HG03159 (cell line): ENCODE results near the gene HSPA12A.

Source experiments
- ATAC-seq: cut with Tn5 transposase; IDR thresholded peaks from one replicate; pipeline ENCODE4 v1.9.1; 2021; ENCODE audit warnings: mild to moderate bottlenecking, moderate library complexity; ENCODE audit not compliant: unreplicated experiment

HSPA12A gene

DNA sequence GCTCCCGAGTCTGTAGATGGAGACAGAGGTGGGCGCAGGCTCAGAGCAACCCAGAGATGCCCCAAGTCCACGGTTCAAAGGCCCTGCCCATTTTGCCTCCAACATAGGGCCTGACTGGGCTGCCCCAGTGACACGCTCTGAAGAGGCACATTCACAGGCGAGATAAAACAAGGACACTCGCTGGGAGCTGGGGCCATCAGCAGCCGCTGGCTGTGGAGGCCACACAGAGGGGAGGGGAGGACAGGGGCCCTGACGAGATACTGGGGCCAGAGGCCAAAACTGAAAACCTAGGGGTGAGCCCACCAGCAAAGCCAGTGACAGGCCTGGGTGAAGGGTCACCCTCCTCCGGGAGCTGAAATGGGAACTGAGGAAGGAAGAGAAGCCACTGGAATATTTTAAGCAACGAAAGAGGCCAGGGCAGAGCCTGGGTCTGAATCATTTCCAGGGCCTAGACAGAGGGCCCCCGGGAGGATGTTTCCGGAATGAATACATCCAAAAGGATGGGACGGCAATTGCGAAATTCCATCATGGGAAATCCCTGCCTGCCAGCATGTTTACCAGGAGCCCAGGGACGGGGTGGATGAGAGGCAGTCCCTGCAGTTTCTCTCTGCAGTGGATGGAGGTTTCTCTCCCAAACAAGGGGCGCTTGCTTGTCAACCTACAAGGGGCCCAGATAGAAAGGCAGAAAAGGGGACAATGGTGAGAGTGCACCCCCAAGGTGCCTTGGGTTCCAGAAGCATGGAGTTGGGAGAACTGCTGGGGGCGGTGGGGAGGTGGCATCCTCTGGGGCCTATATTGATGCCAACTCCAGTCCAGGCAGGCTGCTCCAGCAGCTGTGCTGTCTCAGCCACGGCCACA is 29.0 kb upstream of the HSPA12A start:
- no peak for ATAC-seq

DNA sequence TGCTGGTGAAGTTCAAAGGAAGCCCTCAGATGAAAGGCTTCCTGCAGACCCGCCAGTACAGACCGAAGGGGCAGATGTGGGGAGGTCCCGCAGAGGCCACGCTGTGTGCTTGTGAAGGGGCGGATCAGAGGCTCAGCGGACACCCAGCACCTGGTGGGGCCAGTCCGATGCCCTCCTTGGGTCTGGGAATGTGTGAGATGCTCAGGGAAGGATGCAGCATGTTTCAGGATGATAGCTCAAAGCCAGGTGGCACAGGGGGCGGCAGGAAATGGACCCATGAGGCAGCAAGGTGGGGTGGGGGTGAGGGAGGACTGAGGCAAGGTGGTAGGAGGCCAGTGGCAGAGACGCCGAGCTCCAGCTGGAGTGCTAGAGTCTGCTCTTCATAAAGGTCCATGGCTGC is 27.9 kb upstream of the HSPA12A start:
- ATAC-seq = no peak

DNA sequence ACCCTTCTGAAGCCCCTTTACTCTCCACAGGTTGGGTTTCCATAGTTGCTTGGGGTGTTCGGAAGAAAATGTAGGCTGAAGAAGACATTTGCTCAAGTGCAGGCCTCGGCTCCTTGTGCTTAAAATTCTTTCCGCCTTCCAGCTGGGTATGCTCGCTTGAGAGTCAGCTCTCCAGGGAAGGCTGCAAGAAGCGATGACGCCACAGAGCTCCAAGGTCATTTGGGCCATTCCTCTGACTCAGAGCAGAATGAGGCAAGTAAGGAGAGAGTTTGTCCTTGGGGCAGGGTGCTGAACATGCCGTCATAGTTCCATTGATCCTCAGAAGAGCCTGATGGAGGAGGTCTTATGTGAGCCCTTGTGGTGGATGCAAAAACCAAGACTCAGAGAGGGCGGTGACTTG is 27.4 kb upstream of the HSPA12A start:
- no peak for ATAC-seq

DNA sequence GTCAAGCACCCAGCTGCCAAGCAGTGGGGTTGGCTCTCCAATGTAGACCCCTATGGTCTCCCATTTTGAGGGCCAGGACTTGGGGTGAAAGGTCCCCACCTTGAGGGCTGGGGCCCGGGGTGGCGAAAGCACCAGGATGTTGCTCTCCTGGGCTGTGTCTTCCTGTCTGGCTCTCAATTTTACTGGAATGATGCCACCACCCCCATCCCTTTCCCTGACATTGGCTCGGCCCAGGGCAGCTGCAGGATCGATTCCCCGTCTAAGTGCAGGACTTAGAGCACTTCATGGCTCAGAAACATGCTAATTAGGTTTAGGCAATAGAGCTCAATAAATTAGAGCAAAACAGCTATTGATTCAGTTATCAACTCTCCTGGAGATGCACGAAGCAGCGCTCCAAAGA is 27.0 kb upstream of the HSPA12A start:
- ATAC-seq = no peak

DNA sequence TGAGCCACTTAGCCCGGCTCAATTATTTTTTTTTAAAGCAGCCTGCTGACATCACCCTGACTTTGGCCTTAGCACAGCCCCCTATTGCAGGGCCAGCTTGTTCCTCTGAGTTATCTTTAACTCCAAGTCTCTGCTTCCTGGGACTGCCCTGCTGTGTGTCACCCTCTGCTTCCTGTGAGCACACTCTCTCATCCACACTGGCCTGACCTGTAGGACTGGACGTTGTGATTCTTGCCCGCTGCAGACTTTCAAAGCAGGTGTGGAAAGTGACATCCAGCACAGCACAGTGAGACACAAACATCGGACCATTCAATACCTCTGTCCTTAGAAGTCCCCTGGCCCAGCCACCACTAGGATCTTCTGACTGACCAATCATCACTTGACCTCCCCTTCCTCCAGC is 26.4 kb upstream of the HSPA12A start:
- ATAC-seq = no peak

DNA sequence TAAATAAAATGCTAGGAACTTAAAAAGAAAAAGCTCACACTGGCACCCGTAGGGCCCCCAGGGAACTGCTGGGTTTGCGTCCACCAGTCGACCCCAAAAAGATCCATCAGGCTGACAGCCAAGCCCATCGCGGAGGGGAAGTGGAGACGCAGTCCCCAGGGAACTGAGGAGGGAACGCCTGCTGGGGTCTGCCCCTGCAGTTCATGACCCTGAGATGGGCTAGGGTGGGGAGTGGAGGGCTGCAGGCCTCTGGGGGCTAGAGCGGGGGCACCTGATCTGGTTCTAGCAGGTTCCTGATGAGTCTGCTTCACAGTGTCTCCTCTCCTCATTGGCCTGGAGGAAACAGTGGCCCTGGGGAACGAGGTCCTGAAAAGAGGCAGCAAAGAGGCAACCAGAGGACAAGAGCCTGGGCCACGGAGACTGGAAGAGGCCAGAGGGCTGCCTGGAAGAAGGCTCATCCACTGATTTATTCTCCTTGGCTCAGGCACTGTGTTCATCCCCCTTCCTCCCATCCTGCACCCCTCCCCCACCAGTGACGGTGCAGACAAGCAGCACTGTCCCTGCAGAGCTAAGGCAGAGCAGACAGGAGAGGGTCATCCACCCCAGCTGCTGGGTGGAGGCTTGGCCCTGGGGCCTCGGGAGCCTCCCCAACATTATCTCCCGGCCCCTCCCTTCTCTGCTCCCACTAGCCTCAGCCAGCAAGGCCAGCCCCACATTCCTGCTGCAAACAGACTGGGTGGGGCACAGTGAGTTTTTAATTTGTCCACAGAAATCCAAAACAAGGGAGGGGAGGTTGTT is 24.7 kb upstream of the HSPA12A start:
- no peak for ATAC-seq

DNA sequence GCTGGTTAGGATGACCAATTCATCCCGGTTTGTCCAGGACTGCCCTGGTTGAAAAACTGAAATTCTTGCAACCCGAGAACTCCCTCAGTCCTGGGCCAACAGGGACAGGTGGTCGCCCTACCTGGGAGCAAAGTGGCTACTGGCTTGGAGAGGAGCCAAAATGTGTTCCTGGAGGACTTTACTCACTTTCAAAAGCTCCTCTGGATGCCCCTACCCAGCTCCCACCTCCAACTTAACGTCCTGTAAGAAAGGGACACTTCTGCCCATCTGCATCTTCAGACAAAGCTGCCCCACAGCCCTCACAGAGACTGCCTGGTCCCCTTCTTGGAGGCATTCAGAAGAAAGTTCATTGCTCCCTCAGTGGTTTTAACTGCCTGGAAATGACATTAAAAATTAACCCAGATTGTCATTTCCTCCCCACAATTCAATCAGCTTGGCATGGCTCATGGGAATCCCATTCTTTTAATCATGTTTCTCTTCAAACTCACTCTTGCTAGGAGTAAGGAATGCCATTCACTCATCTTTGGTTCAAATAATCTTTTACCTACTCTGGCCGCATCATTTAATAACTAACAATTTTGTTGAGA is 24.0 kb upstream of the HSPA12A start:
- ATAC-seq = no peak

DNA sequence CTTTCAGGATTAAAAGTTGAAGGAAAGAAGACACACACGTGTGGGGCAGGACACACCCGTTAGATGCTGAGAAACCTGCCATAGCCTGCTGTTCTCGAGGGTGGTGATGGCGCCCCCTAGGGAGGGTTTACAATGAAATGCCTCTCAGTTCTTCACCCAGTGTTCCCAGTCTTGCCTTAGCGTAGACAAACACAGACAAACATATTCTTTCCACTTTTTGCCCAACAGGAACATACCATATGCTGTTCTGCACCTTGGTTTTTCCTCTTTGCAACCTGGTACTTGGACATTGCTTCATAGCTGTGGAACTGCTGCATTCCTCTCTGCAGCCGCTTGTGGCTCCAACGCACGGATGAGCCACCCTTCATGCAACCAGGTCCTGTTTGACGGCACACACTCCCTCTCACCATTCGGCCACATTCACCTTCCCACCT is 23.3 kb upstream of the HSPA12A start:
- ATAC-seq = no peak

DNA sequence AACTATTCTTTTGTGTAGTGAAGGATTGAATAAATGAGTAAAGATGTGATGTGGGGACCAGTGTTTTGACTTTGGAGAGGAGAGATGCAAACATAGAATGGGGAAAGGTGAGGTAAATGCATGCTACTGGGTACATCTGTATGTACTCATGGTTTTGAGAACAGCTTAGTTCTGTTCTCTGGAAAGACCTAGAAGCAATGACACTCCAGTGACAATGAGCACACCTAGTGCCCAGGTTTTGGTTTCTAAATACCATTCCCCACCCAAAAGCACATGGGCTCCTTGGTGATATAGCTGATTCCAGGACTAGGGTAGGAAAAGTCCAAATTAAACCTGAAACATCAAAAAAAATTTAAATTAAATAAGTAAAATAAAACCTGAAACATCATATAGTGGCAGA is 22.6 kb upstream of the HSPA12A start:
- ATAC-seq = no peak

DNA sequence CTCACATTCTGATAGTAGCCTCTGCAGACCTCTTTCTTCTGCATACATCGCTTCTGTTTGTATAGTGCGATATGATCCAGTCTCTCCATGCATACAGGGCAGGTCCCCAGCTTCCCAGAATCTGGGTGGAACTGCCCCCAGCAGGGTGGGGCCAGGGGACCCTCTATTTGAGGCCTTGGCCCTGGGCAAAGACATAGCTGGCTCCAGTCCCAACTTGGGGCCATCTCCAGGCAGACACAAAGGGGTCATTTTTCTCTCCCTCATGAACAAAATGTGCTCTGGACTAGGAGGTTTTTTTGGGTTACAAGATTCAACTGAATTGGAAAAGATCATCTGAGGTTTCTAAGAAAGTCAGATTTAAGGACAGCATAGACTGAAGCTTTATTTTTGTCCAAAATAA is 21.1 kb upstream of the HSPA12A start:
- no peak for ATAC-seq

DNA sequence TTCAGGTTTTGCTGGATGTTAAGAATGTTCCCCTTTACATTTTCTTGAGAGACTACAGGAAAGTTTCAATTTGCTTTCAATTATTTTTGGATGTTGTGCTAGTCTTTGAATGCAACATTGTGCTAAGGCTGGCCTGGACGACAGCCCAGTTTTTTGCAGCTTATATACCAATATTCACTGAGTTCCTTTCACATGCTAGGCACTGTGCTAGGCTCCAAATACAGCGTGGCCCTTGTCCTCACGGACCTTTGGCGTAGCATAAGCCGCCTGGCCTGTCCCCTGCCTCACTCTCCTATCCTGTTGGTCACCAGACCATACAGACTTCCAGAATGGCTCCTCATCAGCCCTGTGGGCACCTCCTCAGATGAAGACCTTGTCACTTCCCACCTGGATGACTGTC is 19.5 kb upstream of the HSPA12A start:
- no peak for ATAC-seq

DNA sequence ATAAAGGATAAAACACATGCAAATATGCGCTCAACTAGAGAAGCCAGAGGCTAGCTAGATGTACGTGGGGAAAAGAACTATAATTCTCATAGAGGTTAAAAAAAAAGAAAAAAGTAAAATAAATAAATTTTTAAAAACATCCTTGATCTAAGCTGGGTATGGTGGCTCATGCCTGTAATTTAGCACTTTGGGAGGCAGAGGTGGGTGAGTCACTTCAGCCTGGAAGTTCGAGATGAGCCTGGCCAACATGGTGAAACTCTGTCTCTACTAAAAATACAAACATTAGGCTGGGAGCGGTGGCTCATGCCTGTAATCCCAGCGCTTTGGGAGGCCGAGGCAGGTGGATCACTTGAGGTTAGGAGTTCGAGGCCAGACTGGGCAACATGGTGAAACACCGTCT is 18.6 kb upstream of the HSPA12A start:
- ATAC-seq = no peak

DNA sequence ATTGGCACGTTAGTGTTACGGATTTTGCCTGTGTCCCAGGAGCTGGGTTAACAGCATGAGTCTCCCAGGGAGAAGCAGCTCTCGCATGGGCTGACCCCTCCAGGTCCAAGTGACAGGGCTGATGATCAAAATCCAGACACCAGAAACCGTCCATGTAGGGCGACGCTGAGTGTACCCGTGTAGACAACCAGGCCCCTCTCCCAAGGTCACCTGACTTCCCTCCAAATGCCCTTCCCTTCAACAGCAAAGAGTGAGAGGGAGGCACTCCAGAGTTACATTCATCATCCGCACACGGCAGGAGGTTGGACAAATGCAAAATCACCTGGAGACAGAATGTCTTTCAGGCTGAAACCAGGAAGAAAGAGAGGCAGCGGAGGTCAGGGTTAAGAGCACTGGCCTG is 14.9 kb upstream of the HSPA12A start:
- no peak for ATAC-seq

DNA sequence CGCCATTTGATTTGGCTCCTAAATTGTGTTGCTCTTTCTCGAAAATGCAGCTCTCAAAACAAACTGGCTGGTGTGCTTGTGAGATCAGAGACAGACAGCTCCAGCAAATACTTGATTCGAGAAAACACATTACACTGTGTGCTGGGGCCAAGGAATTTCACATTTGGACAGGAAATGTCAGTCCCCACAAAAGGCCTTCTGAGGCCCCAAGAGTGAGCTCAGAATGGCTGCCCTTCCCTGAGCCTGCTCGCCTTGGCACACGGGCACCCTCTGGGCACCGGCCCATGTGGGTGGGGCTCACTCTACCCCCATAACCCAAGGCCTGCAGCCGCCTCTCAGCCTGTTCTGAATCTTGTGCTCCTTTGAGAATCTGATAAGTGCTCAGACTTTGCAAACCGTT is 13.9 kb upstream of the HSPA12A start:
- ATAC-seq = no peak

DNA sequence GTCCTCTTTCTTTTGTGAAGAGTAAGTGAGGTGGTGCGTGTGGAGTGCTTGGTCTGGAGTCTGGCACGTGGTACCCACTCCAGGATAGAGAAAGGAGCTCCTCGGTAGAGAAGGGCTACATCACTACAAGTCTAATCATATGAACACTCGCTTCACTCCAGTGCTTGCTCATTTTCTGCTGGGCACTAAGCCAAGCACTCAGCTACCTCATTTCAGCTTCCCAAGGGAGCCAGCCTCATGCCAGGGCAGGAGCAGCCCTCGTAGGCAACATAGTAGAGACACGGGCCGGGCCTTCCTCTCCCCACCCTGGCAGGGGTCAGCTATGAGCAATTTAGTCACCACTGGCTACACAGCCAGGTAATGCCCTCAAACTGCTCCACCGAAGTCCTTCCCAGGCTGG is 11.4 kb upstream of the HSPA12A start:
- ATAC-seq = no peak

DNA sequence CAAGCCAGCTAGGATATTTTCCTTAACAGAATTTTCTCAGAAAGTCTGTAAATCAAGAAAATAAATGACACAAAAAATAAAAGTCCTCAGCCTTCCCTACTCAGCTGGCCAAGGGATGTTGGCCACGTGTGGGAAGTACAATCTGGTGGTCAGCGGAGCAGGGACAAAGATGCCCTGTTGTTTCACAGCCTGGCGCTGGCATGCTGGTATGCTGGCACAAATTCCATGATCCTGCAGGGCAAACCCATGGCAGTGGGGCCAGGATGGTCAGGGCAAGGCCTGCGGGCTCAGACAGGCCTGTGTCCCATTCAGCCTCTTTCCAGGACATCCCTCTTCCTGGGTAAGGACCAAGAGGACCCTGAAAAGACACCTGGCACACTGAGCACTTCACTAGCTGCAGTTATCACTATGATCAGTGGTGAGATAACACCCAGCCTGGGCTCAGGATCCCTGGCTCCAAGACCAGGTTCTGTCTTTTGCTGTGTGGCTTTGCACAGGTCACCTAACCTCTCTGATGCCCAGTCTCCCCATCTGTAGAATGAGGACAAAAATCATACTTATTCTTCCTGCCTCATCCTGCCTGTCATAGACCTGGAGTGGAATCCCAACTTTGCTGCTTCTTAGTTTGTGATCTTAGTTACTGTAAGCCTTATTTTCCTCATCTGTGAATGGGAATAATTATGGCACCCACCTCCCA is 10.8 kb upstream of the HSPA12A start:
- no peak for ATAC-seq

DNA sequence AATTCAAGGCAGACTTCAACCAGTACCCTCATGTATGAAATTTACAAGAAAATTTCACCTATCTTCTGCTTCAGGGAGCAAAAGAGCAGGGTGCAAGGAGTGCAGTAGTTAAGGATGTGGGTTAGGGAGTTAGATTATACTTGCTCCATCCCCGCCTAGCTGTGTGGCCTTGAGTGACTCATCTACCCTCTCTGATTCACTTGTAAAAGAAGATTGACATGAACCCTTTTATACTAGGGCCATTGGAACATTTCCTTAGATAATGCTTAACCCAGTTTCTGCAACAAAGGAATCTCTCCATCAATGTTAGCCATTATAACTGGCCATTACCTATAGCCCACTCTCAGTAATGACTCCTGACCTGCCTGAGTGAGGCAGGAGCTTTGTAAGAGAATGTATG is 10.2 kb upstream of the HSPA12A start:
- no peak for ATAC-seq

DNA sequence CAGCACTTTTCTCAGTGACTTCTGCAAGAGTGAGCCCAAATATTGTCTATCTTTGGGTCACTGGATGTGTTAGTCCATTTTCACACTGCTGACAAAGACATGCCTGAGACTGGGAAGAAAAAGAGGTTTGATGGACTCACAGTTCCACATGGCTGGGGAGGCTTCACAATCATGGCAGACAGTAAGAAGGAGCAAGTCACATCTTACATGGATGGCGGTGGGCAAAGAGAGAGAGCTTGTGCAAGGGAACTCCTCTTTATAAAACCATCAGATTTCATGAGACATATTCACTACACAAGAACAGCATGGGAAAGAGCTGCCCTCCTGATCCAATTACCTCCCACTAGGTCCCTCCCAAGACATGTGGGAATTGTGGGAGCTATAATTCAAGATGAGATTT is 6.1 kb upstream of the HSPA12A start:
- ATAC-seq = no peak

DNA sequence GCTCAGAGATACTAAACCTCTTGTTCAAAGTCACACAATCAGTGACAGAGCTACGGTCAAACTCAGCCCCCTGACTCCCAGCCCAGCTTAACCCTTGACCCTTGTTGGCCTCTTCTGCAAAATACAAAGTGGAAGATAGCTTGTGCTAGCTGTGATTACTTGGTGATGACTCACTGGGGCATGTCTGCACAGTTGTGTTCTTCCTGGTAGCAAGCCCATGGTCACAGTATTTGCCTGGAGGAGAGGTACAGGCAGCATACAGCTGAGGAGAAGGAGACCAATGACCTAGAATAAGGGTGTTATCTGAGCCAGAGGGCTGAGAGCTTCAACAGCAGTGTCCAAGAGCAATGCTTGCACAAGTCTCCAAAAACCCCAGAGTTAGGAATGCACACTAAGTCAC is 5.7 kb upstream of the HSPA12A start:
- no peak for ATAC-seq

DNA sequence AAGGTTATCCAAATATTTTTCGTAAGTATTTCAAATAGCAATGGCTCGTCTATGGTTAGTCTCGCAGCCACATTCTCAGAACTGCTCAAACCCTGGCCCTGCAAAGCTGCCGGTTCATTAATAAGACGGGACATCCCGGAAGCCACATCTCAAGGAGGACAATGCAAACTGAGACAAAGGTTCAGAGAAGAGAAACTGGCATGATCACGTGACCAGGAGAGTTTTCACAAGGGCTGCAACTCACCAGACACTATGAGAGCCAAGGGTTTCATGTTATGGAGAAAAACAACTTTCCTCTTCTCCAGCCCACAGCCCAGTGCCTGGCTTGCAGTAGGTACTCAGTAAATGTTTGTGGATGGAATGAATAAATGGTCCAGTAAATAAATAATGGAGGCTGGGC is 5.0 kb upstream of the HSPA12A start:
- ATAC-seq = no peak

DNA sequence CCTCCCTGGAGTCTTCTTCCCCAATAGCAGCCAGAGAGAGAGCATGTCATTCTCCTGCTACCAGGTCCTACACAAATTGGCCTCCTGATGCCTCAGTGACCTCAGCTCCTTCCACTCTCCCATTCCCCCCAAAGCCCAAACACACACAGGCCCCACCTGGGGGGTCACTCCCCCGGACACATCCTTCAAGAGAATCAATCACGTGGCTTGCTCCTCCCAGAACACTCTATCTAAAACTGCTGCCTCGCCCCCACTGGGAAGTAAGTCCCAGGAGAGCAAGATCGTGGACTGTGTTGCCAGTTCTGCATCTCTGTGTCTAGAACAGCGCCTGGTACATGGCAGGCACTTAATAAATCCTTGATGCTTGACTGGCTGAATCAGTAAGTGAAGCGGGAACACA is 2.5 kb upstream of the HSPA12A start:
- no peak for ATAC-seq
